Stimulated activated CD8-positive, alpha-beta memory T cell treated with anti-CD3 and anti-CD28 coated beads, Interleukin-7, amount 100 ng/mL, for 1 hour (primary cell): ENCODE measurements around the gene GLOD4.

Source experiments
- DNase-seq, 2 donors: peaks; one replicate each; pipeline ENCODE4 v3.0.0-alpha.2; 2020; ENCODE audit warnings: low read depth in 2 of 2

Gene GLOD4

DNA sequence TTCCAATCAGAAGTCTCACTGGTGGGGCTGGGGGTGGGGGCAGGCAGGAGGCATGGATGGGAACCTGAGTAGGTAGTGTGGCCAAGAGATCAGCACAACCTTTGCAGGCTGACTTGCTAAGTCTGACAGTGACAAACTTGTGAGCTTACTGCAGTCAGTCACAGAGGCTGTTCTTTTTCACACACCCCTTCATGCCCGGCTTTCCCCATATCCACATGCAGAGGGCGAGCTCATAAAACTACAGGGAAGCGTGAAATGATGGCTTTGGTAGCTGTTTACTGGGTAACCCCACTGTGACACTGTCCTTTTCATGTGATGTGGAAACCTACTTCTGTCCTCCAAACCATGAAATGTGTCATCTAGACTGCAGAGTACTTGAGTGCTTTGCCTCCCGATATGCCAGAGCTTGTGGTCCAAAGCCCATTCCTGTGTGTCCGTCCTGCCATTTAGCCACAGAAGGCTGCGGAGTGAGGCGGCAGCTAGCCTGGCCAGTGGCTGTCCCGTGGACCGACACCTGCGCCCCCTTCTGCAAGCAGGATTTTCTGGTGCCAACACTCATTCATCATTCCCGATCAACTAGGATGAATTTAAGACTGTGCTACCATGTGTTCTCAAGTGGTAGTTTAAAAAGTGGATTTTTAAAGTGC, 39.8 kb downstream of the GLOD4 start:
- no peak for DNase-seq

DNA sequence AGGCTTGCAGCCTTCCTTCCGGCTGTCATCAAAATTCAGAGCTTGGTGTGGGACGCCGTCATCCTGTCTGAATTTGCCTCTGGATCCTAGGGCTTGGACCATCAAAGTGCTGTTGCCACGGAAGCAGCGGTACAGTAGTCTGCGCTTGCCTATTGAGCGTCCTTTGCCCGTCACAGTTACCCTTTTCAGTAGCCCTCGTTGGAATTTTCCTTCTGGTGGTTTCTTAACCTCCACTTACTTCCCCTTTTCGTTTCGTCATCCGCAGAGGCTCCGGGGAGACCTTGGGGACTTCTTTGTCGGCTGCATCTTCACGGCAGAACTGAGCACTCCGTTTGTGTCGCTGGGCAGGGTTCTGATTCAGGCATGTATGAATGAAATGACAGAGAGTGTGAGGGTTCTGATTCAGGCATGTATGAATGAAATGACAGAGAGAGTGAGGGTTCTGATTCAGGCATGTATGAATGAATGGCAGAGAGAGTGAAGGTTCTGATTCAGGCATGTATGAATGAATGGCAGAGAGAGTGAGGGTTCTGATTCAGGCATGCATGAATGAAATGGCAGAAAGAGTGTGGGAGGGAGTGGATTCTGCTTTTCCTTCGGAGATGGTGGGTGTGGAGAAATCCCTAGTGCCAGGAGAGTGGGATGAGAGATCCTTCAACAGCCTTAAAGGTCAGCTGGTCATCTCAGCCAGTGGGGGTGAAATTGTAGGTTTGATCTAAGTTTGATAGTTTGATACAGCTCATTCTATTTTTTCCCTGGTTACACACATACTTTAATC, 41.7 kb downstream of the GLOD4 start:
- no peak for DNase-seq

DNA sequence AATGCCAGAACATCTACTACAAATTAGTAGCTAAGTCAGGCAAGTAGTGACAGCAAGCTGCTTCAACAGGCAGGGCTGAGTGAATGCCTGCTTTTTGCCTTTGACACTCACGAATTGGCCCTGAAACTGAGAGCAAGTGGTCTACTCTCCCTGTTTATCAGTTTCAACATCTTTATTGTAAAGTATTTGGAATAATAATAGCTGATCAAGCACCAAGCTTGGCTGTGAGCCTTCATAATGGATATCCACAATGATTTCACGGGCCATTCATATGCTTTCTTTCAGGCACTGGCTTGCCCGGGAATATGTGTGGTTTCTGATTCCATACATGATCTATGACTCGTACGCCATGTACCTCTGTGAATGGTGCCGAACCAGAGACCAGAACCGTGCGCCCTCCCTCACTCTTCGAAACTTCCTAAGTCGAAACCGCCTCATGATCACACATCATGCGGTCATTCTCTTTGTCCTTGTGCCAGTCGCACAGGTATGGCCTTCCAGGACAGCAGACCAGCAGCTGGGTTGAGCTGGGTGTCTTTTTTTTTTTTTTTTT, 44.4 kb downstream of the GLOD4 start:
- DNase-seq: no peak

DNA sequence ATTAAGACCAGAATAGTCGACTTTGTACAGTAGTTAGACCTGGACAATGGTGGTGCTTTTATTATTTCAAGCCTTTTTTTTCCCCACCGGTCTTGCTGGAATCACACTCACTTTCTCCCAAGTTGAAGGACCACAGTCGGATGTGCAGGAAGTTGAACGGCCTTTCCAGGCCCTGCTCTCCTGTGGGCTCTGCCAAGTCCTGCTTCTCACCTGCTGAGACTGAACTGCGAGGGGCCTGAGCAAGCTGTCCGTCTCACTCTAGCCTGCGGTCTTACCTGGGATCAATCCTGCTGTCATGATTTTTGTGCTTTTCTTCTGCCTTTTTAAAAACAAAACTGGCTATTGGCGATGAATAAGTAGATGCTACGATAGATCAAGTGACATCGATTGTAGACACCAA, 48.3 kb downstream of the GLOD4 start:
- DNase-seq: no peak

DNA sequence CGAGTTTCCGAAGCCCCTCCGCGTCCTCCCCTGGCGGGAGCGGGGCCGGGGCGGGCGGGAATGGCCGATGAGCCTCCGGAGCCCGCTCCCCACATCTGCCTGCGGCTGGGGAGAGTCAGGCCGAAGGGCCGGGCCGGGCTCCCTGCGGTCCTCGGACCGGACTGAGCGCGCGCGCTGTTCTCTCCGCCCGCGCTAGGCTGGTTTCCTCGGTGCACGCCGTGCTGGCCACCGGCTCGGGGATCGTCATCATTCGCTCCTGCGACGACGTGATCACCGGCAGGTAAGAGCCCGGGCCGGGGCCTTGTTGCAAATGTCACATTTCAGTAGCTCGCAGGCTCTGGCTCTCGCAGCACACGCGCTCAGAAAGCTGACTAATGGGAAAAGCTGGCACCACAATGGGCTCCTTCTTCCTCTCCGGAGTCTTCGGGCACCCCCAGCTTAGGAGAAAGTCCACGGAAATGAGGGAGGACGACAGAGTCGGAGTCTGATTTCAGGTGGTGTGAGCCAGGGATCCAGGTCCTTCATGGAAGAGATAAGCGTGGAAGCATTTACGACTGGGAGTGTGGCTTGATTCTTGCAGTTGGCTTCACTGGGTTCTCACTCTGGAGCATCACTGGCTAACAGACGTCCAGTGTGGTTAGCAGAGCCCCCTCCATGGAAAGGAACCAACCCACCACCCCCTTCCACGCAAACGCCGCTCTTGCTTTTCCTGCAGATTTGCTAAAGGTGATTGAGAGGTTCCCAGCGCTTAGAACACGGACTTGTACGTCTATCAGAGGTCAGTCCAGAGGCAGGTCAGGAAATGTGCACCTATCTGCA, 49.0 kb downstream of the GLOD4 start:
- DNase-seq: no peak

DNA sequence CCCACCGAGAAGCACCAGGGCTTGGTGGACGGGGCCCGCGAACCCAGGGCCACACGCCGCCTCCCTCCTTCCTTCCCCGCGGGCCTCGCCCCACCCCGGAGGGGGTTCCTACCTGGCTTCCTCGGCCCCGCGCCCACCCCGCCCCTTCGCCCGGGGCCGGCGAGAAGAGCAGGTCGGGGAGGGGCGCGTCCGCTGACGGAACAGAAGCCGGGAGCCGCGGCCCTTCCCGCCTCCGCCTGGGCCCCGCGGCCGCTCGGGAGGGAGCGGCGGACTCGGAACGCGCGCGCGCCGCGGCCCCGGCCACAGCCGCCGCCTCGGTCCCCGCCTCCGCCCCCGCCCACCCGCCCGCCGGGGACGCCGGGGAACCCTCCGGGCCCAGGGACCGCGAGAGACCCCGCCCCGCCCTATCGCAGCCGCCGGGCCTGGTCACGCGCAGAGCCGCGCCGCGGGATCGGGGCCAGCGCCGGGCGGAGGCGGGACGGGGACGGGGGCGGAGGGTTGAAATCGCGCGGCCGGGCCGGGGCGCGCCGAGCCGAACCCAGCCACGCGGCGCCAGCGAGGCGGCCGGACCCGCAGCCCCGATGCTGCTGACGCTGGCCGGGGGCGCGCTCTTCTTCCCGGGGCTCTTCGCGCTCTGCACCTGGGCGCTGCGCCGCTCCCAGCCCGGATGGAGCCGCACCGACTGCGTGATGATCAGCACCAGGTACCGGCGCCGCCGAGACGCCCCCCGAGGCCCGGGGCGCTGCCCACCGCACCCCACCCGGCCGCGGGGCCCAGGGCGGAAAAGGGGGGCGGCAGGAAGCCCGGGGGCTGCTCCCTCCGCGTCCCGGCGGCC, 49.8 kb downstream of the GLOD4 start, which contains the start of gene TLCD3A:
TSS of gene TLCD3A (plus strand) at position 530 of the 835 bp plus-strand sequence. CDS start at position 582, 52 bp downstream.
- DNase-seq: peak in 1 of 2 donors; percentile 13

DNA sequence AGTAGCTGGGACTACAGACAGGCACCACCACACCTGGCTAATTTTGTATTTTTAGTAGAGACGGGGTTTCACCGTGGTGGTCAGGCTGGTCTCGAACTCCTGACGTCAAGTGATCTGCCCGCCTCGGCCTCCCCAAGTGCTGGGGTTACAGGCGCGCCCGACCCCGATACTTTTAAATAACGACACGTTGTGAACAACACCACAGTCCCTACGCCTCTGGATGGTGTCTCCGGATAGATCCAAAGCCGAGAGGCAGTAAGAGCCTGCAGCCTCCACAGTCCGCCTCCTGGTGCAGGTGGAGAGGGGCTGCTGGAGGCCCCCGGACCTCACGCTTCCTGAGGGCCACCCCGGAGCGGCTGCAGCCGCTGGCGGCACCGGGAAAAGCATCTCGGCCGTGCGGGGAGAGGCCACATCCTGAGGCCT, 50.4 kb downstream of the GLOD4 start:
- DNase-seq: no peak

DNA sequence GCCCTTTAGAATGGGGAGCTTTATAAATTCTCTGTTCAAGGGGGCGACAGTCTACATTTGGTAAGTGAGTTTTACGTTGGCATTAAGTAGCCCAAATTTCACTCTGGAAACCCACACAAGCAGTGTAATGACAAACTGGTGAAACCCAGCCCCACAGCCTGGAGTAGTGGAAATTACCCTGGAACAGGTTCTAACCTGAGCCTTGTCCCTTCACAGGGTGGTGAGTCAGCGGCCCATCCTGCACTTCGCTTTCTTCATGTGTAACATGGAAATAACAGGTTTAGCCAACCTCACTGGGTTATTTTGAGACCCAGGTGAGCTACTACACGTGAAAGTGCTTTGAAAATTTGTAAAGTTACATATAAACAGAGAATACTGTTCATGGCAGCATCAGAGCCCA, 53.2 kb downstream of the GLOD4 start:
- no peak for DNase-seq

DNA sequence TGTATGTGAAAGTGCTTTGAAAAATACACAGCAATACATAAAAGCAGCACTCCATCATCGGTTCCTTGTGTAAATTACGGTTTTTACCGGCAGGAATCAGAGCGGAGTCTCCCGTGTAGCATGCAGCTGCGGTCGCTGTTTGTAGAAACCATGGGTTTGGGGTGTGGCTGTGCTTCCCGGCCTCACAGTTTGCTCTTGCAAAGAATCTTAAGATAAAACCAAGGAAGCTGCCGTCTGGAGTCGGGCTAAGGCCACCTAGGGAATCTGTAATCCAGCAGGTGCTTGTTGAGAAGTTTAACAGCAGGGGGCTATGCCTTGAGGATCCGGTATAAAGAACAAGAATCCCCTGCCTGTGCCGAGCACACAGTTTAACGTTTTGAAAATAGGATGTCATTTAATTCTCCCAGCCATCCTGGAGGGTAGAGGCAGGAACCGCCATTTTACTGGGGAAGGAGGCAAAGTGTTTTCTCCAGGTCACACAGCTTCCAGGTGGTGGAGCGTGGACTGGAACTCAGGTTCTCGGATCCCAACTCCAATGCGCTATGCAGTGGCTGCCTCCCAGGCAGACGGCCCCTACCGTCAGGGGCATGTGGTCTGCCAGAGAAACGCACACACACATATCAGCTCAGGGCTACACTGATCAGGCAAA, 55.7 kb downstream of the GLOD4 start:
- no peak for DNase-seq

DNA sequence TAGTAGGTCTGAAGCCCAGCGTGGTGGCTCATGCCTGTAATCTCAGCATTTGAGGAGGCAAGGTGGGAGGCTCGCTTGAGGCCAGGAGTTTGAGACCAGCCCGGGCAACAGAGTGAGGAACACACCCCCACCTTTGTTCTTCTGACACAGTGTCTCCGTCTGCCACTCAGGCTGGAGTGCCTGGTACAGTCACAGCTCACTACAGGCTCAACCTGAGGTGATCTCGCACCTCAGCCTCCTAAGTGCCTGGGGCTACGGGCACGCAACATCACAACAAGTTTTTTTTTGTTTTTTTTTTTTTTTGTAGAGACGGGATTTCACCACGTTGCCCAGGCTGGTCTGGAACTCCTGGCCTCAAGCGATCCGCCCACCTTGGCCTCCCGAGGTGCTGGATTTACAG, 56.3 kb downstream of the GLOD4 start:
- no peak for DNase-seq

DNA sequence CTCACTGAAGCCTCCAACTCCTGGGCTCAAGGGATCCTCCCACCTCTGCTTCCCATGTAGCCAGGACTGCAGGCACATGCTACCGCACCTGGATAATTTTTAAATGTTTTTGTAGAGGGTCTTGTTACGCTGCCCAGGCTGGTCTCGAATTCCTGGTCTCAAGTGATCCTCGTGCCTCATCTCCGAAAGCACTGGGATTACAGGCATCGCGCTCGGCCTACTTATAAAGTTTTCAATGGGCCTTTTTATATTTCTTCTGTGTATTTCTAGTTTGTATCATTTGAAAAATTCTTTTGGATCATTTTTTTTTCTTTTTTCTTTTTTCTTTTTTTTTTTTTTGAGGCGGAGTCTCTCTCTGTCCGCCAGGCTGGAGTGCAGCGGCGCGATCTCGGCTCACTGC, 57.0 kb downstream of the GLOD4 start:
- no peak for DNase-seq

DNA sequence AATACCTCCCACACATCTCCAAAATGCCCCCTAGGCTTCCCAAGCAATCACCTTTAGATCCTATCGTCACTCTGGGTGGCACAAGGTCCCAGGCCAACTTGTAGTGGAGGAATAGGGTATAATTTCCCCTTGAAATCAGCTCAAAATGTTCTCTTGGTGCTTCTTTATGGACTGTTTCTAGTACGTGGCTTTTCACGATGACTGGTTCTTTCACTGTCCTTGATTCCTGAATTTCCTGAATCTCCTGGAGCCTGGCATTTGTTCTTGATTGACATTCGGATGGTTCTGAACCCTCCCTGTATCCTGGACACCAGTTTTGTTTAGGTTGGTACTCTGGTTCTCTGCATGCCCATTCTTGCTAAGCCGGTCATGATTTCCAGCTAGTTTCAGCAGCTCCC, 60.5 kb downstream of the GLOD4 start:
- DNase-seq: no peak

DNA sequence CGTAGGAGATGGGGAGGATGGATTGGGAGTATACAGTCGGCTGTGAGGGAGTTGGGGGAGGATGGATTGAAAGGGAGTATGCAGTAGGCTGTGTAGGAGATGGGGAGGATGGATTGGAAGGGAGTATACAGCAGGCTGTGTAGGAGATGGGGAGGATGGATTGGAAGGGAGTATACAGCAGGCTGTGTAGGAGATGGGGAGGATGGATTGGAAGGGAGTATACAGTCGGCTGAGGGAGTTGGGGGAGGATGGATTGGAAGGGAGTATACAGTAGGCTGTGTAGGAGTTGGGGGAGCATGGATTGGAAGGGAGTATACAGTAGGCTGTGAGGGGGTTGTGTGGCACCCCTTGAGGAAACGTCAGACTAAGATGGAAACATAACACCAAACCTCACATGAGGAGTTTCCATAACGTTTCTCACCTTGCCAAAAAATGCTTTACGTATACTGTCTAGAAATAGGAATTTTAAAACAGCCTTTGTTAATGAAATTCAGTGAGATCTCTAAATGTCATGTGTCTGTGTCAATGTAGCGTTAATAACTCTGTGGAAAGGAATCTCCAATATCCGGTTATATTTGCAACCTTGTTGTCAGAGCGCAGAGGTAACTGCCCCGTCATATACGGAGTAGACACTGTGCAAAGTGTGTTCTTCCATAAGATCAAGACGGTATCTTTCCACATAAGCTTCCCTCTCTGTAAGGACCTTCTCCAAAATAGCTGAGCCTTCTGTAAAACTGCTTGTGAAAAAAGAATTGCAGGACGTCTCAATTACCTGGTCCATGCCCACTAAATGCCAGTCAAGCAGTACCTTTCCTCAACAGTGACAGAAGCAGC, 61.2 kb downstream of the GLOD4 start:
- DNase-seq: no peak

DNA sequence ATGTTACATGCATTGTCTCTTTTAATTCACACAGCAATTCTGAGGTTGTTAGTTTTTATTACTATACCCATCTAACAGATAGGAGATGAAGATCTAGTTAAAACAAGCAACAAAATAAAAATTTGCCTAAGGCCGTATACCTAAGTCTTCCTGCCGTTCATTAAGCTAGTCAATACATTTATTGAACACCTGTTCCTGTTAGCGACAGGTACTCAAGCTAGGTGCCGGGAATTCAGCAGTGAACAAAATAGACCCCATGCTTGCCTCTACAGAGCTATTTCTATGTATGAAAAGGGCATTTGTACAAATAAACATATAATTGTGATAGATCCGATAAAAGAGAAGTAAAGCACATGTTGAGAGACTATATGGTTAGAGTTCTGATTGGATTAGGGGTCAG, 64.0 kb downstream of the GLOD4 start:
- no peak for DNase-seq
